ES-I3 (cell line): ENCODE results near the gene PALLD.

ENCODE experiments used
- H3K36me3 ChIP-seq: 2 replicates; pipeline ENCODE4 v1.6.1; 2013; ENCODE audit warnings: mild to moderate bottlenecking, low read length, control low read depth, moderate library complexity; ENCODE audit not compliant: insufficient read depth
- H3K4me1 ChIP-seq: 2 replicates; pipeline ENCODE4 v1.6.1; 2013; ENCODE audit warnings: mild to moderate bottlenecking, control low read depth, low read length; ENCODE audit not compliant: insufficient read depth
- H3K9ac ChIP-seq: 2 replicates; pipeline ENCODE4 v1.6.1; 2013; ENCODE audit warnings: low read depth, mild to moderate bottlenecking, low read length, moderate library complexity
- H3K9me3 ChIP-seq: 2 replicates; pipeline ENCODE4 v1.6.1; 2013; ENCODE audit warnings: mild to moderate bottlenecking, low read length, moderate library complexity; ENCODE audit not compliant: control insufficient read depth, insufficient read depth

PALLD gene

DNA sequence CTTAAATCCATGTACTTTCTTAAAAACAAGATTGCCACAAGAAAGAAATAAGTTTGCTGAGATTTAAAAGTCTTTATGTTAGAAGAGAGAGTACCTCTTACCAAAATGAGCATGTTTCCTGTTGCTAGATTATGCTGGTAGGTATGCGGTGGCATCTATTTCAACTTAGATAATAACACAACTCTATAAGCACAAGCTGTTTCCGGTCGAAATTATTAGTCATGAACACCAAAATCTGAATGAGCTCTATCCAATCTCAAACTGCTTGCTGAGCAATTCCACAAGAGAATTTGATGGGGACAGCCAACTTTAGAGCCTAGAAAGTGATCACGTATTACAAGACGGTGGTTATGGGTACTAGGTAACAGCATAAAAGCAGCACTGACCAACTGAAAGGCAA lies 463.9 kb downstream of the PALLD start:
- H3K9me3 ChIP-seq = peaks cover 3% of the 10 kb centered on the region; the same call in 1 of the 2 replicates
- H3K9ac ChIP-seq = no peak overlapping the region
- no peaks in the 10 kb centered on the region for H3K4me1 ChIP-seq
- H3K36me3 ChIP-seq = no peaks in the 10 kb centered on the region

GRCh38 chr4:168972596-168972995 lies 475.7 kb downstream of the PALLD start:
- Histone ChIP-seq H3K9ac (no peak overlapping the region), H3K4me1 (no peaks in the 10 kb centered on the region), H3K9me3 (peaks cover 25% of the 10 kb centered on the region), H3K36me3 (peaks cover 13% of the 10 kb centered on the region)
